Fibroblast of lung (primary cell): ENCODE measurements around the gene PIAS1.

Source experiments
- CTCF ChIP-seq, 2 donors: IDR thresholded peaks in 1 of 2; conservative IDR thresholded peaks in 1 of 2; 1 replicate in 1 of 2; 2 replicates in 1 of 2; pipeline ENCODE4 v1.5.1; 2011 to 2012; ENCODE audit warnings: low read length in 2 of 2, control low read depth in 1 of 2, inconsistent platforms in 1 of 2, low read depth in 1 of 2, mild to moderate bottlenecking in 1 of 2
- EZH2 ChIP-seq: IDR thresholded peaks from 2 replicates; pipeline ENCODE4 v1.5.1; 2012; ENCODE audit warnings: low read length, control low read depth, mild to moderate bottlenecking; ENCODE audit errors: missing control alignments

GRCh38 chr15:68078365-68078764, 24.2 kb downstream of the PIAS1 start:
- TF ChIP-seq CTCF (conservative IDR thresholded peaks at IDR 0.05 in 1 of 2, IDR thresholded peaks at IDR 0.05 in 1 of 2; ENCODE audit: low read depth in 1 of 2, low read length in 2 of 2) (no peak), EZH2 (no peak)
